ENCODE results near the gene FANCC. TPM values are rescaled to one million over a fixed set of nuclear protein-coding genes. Genes with fewer than 3 reads are reported as not detected.
A peak's percentile ranks its signal among the peaks of the same experiment; 100 is the strongest.

The FANCC gene, protein sequence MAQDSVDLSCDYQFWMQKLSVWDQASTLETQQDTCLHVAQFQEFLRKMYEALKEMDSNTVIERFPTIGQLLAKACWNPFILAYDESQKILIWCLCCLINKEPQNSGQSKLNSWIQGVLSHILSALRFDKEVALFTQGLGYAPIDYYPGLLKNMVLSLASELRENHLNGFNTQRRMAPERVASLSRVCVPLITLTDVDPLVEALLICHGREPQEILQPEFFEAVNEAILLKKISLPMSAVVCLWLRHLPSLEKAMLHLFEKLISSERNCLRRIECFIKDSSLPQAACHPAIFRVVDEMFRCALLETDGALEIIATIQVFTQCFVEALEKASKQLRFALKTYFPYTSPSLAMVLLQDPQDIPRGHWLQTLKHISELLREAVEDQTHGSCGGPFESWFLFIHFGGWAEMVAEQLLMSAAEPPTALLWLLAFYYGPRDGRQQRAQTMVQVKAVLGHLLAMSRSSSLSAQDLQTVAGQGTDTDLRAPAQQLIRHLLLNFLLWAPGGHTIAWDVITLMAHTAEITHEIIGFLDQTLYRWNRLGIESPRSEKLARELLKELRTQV
- total RNA-seq = 8.8 TPM
- long read RNA-seq, partial matches to known transcripts = 5 of 22 reads
- long read RNA-seq, other reads (novel, unspliced or antisense) = 16 of 22 reads

DNA sequence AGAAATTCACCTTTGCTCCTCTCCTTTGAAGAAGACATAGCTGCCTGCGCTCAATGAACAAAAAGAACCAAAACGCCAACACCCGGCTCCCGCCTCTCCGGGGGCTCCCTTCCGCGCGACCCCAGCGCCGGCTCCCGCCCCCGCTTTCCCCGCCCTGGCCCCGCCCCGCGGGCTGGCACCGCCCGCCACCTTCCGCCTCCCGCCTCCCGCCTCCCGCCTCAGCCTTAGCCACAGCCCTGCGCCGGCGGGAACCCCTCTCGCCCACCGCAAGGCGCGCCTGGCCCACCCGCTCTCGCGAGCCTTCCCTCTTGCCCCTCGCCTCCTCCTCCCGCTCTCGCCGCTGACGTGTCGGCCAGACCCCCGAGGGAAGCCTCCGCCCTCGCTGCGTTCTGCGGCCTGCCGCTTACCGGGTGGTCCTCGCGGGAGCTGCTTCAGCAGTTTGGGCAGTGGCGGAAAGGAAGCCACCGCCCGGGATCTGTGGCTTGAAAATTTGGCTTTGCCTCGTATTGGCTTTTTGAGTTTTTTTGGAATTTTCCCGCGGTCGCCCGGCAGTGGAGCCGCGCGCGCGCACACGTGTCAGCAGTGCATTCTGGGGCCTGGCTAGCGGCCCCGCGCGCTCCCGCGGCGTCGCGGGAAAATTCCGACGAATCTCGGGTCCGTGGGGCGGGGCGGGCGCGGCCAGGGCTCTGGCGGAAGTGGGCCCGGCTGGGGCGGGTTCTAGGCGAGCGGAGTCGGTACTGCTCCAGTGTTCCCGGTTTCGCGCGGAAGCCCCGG, at the start of gene FANCC:
Gene FANCC (minus strand): TSS at position 591 of the 774 bp plus-strand sequence. CDS start 68,418 bp downstream, outside the sequence.
- peak; percentile 96 for DNase-seq (ENCODE audit: low spot score)

DNA sequence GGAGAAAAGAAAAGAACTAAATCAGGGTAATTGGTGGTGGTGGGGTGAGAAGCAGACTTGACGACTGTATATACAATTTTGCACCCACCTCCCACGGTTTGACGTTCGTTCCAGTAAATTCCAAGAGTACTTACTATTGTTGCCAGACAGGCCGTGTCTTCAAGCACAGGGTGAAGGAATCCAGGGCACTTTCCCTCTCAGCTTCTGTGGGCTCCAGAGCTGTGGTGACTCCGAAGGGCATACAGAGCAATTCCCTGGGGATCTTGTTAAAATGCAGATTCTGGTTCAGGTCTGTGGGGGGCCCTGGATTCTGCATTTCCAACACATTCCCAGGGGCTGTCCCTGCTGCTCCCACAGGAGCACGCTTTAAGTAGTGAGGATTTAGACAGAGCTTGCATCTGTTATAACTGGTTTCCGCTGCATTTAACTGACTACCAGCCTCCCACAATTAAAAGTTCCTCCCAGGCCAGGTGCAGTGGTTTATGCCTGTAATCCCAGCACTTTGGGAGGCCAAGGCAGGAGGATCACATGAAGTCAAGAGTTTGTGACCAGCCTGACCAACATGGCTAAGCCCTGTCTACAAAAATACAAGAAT, 49.3 kb upstream of the FANCC start:
- DNase-seq (ENCODE audit: low spot score) = no peak

DNA sequence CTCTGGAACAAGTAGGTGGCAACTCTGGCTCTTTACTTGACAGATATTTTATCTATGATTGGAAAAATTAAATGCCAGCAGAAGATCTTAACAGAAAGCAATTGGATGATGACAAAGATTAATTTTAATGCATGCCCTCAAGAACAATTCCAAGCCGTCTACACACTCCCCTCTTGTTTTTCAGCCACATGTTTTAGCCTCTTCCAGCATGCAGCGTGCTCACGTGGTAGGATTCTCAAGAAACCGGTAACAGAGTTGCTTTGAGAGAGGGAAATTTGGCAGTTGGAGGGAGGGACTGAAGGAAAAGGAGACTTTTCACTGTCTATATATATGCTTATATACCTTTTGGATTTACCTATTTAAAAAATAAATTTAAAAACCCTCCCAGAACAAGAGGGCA, 48.3 kb upstream of the FANCC start:
- DNase-seq (ENCODE audit: low spot score) = no peak

DNA sequence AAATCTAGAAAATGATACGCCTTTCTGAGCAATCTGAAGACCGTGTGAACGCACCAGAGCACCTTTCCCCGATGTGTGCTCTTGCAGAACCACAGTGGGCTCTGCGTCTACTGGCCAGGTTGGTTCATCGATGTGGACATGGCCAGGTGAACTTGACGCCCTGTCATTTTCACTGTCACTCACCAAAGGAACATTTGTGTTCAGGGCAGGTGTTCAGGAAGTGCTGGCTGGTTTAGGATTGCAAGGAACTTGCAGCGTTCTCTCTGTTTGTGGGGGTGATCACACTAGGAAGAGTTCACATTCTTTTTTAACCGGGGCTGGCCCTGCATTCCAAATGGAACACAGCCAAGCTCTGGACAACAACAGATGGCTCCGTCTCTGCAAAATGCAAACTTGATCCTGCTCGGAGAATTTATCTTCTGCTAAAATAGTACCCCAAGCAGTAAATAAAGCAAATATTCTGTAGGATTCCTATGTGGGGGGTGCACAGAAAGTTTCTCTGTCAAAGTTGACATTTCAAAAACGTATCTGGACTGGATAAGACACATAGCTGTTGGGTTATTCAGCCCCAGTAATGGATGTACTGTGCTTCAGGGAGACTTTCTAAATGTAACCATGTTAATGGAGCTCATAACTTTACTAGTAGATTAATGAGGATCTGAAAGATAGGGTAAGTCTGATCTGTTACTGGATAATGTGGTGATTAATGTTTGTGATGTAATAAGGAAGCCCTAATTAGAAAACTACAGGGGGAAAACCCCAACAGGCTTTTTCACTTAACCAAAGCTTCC, 45.7 kb upstream of the FANCC start:
- DNase-seq (ENCODE audit: low spot score) = no peak

DNA sequence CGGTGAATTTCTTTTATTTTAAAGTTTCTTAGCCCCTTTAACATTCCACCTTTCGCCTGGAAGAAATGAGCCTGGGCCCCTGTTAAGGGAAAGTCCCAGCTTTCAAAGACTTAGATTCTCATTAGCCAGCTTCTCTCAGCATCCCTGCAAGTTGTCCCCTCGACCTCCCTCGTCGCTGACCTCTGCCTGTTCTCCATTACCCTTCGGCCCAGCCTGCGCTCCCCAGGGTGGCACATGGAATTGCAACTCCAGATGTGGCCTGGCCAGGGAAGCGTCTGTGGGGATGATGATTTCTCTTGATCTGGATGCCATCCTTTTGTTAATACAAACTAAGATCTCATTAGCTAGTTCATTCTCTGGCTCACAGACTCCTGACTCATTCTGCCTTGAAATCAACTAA, 43.4 kb upstream of the FANCC start:
- DNase-seq (ENCODE audit: low spot score) = no peak

DNA sequence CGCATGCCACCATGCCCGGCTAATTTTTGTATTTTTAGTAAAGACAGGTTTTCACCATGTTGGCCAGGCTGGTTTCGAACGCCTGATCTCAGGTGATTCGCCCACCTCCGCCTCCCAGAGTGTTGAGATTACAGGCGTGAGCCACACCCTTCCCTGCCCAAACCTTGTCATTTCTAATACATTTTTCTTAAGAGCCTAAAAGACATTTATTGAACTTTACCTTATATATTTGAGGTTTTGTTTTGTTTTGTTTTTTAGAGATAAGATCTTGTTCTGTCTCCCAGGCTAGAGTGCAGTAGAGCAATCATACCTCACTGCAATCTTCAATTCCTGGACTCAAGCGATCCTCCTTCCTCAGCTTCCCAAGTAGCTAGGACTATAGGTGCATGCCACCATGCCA, 39.8 kb upstream of the FANCC start:
- no peak for DNase-seq (ENCODE audit: low spot score)

DNA sequence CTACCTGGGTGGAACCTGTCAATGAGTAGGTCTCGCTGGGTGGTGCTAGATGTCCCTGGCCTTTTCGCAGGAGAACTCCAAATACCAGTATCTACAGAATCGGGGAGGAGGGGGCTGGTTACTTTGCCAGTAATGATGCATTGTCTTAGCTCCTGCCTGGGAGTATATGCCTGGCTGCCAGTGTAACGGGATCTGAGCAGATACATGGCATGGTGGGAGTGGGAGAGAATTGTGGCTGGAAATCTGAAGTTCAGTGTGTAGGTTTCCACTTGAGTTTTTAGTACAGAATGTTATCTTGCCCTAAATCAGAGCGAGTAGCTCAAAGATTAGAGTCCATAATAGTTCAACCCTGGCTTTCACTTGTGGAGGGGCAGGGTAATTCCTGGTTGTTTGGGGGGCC, 38.0 kb upstream of the FANCC start:
- no peak for DNase-seq (ENCODE audit: low spot score)

DNA sequence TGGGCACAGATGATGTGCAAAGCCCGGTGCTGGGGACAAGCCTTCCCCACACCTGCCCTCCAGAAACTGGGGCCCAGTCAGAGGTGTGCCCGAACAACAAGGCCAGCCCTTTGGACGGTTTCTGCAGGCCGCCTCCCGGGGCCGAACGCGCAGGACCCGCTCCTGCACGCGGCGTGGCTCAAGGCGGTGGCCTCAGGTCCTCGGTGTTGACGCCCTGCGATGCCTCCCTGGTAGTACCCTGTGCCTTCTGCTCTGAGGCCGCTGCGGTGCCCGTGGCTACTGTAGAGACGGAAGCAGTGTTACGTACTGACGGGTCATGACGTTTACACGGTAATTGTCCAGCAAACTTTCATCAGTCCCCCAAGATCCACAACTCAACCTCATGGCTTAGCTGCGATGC, 33.5 kb upstream of the FANCC start:
- no peak for DNase-seq (ENCODE audit: low spot score)

DNA sequence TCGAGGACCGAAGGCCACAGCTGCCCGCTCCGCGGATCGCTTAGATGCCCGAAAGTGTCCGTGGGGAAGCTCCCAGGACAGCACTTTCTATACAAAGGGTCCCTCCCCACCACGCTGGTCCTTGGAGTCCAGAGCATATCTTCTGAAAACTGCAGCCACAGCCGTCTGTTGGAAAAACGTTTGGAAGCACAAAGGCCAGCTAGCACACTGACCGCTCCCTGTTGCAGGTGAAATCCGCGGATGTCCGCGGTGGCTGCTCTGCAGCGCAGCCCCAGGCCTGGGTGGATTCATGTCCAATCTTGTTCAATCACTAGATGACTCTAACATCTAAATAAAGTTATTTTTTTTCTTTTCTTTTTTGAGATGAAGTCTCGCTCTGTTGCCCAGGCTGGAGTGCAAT, 32.8 kb upstream of the FANCC start:
- DNase-seq (ENCODE audit: low spot score) = no peak

DNA sequence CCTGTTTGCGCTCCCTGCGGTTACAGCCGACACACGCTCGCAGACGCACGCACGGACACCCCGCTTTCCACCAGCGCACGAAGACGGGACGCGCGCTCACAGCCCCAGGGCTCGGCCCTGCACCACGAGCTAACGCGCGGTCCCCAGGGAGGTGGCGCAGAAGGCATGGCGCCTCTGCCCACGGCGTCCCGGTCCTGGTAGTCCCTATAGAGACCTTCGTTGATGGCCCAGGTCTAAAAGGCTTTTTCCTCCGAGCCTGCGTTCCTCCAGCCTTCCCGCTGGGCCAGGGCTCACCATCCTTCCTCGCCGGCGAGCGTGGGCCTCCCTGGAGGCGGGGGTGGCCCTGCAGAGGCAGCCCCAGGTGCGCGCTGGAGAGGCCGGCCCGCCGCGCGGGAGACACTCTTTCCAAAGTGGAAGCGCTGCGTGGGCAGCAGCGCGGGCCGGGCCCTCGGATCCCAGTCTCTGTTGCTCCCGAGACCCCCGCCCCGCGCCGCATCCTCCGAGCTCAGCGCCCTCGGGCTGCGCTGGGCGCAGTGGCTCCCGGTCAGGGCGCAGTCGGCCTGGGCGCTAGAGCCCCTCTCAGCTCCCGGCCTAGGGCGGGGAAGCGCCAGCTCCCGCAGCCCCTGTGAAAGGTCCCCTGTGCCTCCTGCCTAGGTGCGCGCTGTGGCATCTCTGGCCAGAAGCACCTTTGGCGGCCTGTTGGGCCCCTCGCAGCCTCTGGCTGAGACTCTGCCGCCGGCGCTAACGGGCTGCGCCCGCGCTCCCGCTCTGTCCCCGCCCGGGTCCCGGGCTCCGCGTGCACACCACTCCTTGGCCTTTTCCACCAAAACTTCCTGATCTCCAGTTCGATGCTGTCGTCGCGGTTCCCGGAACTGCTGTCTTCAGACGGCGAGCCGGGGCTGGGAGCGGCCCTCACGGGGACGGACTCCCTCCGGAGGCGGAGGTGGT, 31.9 kb upstream of the FANCC start:
- DNase-seq (ENCODE audit: low spot score) = no peak

DNA sequence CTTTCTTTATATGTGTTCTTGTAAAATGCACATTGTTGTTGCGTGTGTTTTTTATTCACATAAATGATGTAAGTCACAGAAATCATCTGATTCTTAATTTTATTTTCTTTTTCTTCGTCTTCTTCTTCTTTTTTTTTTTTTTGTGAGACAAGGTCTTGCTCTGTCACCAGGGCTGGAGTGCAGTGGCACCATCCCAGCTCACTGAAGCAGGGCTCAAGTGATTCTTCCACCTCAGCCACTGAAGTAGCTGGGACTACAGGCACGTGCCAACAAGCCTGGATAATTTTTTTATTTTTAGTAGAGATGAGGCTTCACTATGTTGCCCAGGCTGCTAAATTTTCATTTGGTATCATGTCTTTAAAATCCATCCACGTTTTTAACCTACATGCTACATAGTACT, 28.5 kb upstream of the FANCC start:
- DNase-seq (ENCODE audit: low spot score) = no peak

DNA sequence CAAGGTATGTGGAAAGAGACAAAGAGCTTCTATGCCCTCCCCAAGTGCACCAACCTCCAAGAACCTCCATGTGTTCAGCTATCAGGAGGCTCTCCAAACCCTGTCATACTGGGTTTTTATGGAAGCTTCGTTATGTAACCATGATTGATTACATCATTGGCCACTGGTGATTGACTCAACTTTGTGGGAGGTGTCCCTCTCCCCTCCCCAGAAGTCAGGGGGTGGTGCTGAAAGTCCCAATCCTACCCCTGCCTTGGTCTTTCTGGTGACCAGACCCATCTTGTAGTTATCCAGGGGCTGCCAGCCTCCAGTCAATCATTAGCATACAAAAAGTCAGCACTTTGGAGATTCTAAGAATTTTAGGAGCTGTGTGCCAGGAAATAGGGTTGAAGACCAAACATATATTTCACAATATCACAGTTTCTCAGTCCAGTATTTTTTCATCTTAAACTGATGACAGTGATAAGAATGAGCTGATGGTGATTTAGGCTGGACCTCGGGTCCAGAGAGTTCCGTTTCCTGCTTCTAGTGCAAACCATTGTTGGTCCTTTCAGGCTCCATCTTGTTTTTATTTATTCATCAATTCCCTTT, 27.3 kb upstream of the FANCC start:
- no peak for DNase-seq (ENCODE audit: low spot score)

DNA sequence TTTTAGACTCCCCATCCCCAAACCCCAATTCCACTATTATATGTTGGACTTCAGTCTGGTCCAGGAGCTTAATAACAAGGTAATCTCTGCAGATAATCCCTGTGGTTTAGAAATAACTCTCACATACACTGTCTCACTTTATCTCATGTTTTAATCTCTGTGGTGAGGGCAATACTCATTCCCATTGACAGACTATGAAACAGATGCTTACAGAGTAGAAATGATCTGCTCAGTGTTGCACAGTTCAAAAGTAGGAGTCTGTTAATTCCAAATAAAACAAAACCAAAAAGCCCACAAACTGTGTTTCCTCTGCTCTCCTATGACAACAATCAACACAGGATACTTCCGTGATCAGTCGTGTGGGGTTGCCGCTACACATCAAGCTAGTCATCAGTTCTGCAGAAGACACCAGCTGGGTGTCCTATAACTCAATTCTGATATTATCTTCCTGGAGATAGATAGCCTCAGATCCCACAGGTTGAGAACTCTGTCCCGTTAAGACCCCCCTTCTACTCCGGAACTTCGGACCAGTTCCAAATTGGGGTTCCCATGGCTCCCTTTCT, 26.3 kb upstream of the FANCC start:
- no peak for DNase-seq (ENCODE audit: low spot score)

DNA sequence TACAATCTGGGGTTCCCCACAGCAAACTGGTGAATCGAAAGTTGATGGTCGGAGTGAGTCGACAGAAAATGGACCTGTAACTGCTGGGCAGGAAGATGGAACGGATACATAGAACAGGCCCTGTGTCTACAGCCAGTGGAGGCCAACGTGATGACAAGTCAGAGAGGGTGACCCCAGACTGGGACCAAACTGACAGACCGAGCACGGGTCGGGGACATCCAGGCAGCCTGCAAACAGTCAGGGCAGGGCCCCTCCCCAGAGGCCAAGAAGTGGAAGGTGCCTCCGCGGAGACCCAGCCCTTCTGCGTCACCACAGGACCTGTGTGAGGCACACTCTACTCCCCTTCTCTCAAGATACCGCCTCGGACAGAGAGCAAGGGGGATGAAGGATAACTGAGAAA, 25.1 kb upstream of the FANCC start:
- no peak for DNase-seq (ENCODE audit: low spot score)

DNA sequence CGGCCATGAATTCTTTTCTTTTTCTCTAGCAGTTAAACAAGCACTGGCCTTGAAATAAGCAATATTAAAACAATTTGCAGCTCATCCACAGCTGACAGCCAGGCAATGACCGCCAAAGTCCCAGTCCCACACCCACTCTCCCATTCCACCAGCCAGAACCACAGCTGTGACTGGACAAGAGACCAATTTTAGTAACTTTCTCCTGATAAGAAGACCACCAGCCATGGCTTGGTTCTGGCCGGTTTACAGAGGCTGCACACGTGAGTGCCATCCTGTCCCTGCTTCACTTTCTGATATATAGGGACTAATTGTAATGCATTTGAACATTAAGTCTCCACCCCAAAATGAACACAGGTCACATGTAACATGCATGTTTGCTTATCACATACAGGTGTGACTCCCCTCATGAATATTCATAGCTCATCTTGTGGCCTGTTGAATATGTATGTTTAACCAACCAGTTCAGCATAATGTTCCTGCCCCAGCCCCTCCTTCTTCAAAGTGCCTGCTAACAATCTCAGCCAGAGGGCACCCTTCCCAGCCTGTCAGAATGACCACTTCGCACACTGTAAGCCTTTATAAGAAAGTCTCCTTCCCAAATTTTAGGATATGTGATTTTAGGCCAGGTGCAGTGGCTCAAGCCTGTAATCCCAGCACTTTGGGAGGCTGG, 23.9 kb upstream of the FANCC start:
- DNase-seq (ENCODE audit: low spot score) = no peak

DNA sequence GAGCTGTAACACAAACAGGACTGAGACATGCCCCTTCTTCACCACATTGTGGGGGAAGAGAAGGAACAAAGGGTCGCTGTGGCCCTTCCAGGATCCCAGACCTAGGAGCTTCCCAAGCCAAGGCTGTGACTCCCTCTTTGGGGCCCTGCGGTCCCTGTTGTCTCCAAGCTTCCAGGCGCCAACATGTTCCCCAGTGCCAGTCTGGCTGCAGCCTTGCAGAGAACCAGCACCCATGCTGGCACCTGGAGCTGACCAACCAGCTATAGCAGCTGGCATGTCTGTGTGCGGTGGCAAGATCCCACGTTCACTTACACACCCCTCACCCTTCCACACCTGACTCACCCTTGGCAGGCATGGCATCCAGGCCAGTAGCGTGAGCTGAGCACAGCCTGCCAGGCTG, 20.7 kb upstream of the FANCC start:
- DNase-seq (ENCODE audit: low spot score) = no peak

DNA sequence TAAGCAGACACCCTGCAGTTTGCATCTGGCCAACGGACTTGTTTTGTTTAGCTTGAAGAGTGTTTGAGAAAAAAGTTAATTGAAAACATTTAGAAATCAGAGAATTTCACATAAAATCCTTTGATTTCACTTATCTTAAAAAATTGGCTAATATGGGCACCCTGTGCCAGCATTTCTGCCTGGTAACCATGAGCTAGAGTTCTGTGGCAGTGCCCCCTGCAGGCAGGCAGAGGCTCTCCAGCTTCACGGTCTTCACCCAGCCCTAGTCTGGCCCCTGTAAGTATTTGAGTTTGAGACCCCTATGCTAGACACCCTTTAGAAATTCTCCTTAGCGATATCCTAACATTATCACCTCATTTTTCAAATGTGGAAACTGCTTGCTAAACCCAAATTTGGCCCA, 18.8 kb upstream of the FANCC start:
- DNase-seq (ENCODE audit: low spot score) = no peak

DNA sequence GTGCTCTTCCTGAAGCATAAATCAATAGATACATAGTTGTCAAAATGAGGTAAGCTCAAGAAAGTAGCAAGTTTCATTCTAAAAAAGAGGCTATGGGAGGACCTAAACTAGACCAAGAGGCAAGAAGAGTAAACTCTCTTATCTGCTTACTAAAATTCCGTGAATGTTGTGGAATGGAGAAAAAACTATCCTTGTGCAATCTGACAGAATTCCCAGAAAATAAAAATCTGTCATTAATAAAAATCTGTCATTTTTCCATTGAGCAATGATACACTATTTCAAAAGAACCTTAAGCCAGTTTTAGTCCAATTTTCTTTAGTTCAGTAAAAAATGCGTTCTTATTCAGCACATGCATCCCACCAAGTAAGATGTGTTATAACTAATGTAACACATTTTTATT, 15.9 kb upstream of the FANCC start:
- DNase-seq (ENCODE audit: low spot score) = no peak

DNA sequence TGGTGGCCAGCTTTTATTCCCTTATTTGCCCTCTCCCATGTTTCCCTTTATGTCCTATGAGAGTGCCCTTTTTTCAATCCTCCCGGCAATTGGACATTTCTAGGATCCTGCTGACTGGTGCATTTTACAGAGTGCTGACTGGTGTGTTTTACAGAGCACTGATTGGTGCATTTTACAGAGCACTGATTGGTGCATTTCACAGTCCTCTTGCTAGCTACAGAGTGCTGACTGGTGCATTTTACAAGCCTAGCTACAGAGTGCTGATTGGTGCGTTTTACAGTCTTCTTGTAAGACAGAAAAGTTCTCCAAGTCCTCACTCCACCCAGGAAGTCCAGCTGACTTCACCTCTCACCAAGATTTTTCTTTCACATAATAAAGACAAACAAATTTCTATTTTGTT, 15.4 kb upstream of the FANCC start:
- no peak for DNase-seq (ENCODE audit: low spot score)

Data from mesenteric fat pad (tissue), 1 donor.